Ovary (tissue), 9 donors: ENCODE measurements around the gene PHF21B. TPM values are rescaled to one million over a fixed set of nuclear protein-coding genes. Genes with fewer than 3 reads are reported as not detected.
A peak's percentile ranks its signal among the peaks of the same experiment; 100 is the strongest.

Source experiments
- DNase-seq, 5 donors: peaks; one replicate each; pipeline ENCODE4 v3.0.0-alpha.2; 2019 to 2020
- H3K27ac ChIP-seq, 2 donors: fragments of 200-600 bp; one replicate each; pipeline versions ENCODE4 v1.5.1 to v1.8.0; 2019 to 2022
- H3K27me3 ChIP-seq: fragments of 200-600 bp; one replicate; pipeline ENCODE4 v1.8.0; 2022
- H3K36me3 ChIP-seq: fragments of 200-600 bp; sonication (generic); one replicate; pipeline ENCODE4 v1.5.1; 2019
- H3K4me1 ChIP-seq: one replicate; pipeline ENCODE4 v1.8.1; 2013; ENCODE audit warnings: mild to moderate bottlenecking, moderate library complexity; ENCODE audit not compliant: insufficient read depth
- H3K4me3 ChIP-seq: fragments of 200-600 bp; sonication (generic); one replicate; pipeline ENCODE4 v1.5.1; 2017
- H3K9me3 ChIP-seq, 2 donors: fragments of 200-600 bp in 1 of 2; sonication (generic) in 1 of 2; one replicate each; pipeline versions ENCODE4 v1.5.1 to v1.8.1; 2013 to 2019; ENCODE audit warnings: mild to moderate bottlenecking in 1 of 2, moderate library complexity in 1 of 2
- EP300 ChIP-seq: sonication (generic); formaldehyde crosslinking; IDR thresholded peaks from one replicate; pipeline ENCODE4 v1.6.1; 2017; ENCODE audit warnings: antibody characterized with exemption
- POLR2A ChIP-seq: fragments of 450-650 bp; IDR thresholded peaks from one replicate; pipeline ENCODE4 v1.6.1; 2017; ENCODE audit warnings: antibody characterized with exemption, mild to moderate bottlenecking, moderate library complexity
- WGBS, 3 donors: extraction: QIAGEN DNeasy Blood & Tissue Kit in 1 of 3; methylation state at CpG; one replicate each; pipeline versions ENCODE4 v1.1.5 to v1.1.7; 2013 to 2017; 5-methylcytosine and 5-hydroxymethylcytosine counted together
- intact Hi-C, 4 donors: fragments of 100-400 bp; cut with DNase I; formaldehyde crosslinking; loops; one replicate each; pipeline versions ENCODE4 v1.11.0 to v1.15.1; 2022 to 2023
- polyA plus RNA-seq, 2 donors: library from polyadenylated mRNA; stranded (reverse); fragments of 200-250 nt in 1 of 2; fragments of 350-450 nt in 1 of 2; fragmentation: Illumina TruSeq in 1 of 2; extraction: RNeasy Lipid Tissue Mini Kit (QIAGEN cat#74804) in 1 of 2; gene quantifications; one replicate each; pipeline ENCODE4 v1.2.3, GENCODE V29; 2013 to 2014
- total RNA-seq, 7 donors: library from RNA; depleted of rRNA in 2 of 7; stranded (reverse); fragments of >200 nt in 2 of 7; fragmentation: NEBNext Ultra II Directional in 3 of 7; extraction: Animal tissue kit (Norgen Biotek cat#: 25700) in 3 of 7; gene quantifications; one replicate each; pipeline versions ENCODE4 v1.1.0 to v1.2.4, GENCODE V29; 2016 to 2023
- TF ChIP-seq, protein P1 (sequence below), 3 donors: fragments of 450-650 bp in 2 of 3; fragments of 200-600 bp in 1 of 3; IDR thresholded peaks; one replicate each; pipeline versions ENCODE4 v1.5.1 to v1.8.0; 2016 to 2022; ENCODE audit warnings: antibody characterized with exemption in 3 of 3, mild to moderate bottlenecking in 1 of 3
- donor health status: DM: no; HTN: no; CAD: no; lungs with moderate emphysema.
- donor health status: DM: no; HTN: no; CAD: no.
- donor health status: Bipolar disorder and iron deficiency.
- donor health status: DM: yes; HTN: yes; CAD: no.
- donor health status: DM: no; HTN: no; CAD: no.
- donor health status: DM: yes; HTN: yes; CAD: no.

The PHF21B gene
- total and polyA plus RNA-seq, 9 donors: 0.95 to 10.7 (median 6.4) TPM

DNA sequence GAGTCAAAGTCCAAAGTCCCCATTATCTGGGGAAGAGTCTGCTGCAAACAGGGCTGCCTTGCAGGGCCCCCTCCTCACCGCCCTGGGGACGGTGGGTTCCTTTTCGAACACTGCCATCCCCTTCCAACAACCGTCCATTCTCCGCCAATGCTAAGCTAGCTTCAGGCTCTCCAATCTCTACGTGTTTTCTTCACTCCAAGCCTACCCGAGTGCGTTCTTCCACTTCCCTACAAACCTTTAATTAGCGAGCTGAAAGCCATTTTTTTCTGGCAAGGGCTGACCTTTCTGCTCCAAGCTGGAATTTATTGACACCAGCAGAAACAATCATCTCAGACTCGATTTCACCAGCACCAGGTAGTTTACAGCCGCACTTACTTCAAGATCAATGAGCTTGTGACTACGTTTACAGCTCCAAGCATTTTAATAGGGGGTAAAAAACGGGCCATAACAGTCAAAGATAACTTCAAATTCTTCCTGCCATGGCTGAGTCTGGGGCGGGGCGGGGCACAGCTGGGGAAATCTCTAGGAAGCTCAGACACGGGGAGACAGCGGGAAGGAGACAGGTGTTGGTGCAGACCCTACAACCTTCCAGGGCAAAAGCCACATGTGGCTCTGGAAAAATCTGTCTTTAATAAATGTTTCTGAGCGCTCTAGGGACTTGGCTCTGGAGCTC is 82.2 kb downstream of the PHF21B start:
- Histone ChIP-seq H3K4me1 (peaks cover 11% of the 10 kb centered on the region), H3K27me3 (no peaks in the 10 kb centered on the region), H3K36me3 (no peaks in the 10 kb centered on the region), H3K4me3 (no peak overlapping the region), H3K27ac (no peak overlapping the region), H3K9me3 (no peaks in the 10 kb centered on the region)
- intact Hi-C loops: no loop called here
- peak in 1 of 5 donors; percentile 2 for DNase-seq
- 79 to 82% (median 80%) methylated on average over 18 of the region's 18 CpGs for WGBS, 3 donors
- TF ChIP-seq POLR2A (no peak), EP300 (no peak)
- TF ChIP-seq, protein P1, sequence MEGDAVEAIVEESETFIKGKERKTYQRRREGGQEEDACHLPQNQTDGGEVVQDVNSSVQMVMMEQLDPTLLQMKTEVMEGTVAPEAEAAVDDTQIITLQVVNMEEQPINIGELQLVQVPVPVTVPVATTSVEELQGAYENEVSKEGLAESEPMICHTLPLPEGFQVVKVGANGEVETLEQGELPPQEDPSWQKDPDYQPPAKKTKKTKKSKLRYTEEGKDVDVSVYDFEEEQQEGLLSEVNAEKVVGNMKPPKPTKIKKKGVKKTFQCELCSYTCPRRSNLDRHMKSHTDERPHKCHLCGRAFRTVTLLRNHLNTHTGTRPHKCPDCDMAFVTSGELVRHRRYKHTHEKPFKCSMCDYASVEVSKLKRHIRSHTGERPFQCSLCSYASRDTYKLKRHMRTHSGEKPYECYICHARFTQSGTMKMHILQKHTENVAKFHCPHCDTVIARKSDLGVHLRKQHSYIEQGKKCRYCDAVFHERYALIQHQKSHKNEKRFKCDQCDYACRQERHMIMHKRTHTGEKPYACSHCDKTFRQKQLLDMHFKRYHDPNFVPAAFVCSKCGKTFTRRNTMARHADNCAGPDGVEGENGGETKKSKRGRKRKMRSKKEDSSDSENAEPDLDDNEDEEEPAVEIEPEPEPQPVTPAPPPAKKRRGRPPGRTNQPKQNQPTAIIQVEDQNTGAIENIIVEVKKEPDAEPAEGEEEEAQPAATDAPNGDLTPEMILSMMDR (IDR thresholded peaks at IDR 0.05): no peak

DNA sequence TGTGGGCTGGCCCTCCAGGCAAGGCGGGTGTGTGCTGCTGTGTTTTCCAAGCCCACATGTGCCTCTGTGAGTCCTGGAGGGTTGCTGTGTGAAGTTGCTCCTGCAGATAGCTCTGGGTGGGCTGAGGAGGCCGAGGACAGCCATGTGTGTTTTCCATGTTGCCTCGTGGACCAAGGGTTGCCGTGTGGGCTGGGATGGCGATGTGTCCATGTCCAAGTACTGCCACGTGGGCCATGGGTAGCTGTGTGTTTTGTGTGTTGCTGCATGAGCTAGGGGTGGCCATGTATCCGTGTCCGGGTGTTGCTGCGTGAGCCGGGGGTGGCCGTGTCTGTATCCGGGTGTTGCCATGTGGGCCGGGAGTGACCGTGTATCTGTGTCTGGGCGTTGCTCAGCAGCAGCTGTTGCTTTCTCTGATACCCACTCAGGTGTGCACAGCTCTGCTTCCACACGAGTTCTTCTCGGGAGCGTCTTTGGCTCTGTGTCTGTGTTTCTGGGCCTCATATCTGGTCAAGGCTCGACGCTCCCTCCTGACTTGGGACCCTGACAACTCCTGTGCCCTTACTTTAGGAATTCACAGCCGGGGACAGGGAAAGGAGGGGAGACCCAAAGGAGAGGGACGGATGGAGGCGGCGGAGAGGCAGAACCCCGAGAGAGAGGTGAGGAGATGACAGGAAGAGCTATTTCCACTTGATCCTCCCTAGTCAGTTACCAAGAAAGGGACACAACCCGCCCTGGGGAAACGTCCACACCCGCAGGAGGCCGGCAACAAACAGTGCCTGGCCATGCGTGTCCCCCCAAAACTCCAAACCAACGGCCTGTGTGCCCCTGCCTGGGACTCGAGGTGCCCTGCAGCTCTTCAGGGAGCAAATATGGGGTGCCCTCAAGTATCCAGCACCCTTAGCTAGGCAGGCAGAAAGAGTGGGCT is 83.1 kb downstream of the PHF21B start:
- WGBS, 3 donors: 93% methylated on average over 32 of the region's 32 CpGs
- intact Hi-C loops: no loop called here
- Histone ChIP-seq H3K4me1 (peaks cover 7% of the 10 kb centered on the region), H3K9me3 (no peaks in the 10 kb centered on the region), H3K27me3 (no peaks in the 10 kb centered on the region), H3K36me3 (no peaks in the 10 kb centered on the region), H3K27ac (no peak overlapping the region), H3K4me3 (no peak overlapping the region)
- no peak for TF ChIP-seq POLR2A
- TF ChIP-seq, protein P1 (IDR thresholded peaks at IDR 0.05): no peak
- TF ChIP-seq EP300: no peak
- DNase-seq: peak in 1 of 5 donors; percentile 27

DNA sequence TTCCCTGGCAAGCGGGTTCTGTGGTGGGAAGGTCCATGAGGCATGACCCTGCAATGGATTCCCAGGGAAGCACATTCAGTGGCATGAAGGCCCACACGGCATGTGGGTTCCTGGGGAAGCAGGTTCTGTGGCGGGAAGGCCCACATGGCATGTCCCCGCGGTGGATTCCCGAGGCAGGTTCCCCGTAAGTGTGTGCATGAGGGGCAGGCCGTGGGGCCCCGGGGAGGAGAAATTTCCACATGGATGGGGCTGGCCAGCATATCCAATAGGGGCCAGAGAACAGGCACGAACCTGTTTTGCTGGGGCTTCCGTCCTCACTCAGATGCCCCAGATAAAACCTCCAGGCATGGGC is 83.7 kb downstream of the PHF21B start:
- H3K36me3 ChIP-seq: no peaks in the 10 kb centered on the region
- H3K9me3 ChIP-seq: no peaks in the 10 kb centered on the region
- DNase-seq: no peak
- intact Hi-C loops: no loop called here
- H3K27ac ChIP-seq: no peak overlapping the region
- no peaks in the 10 kb centered on the region for H3K27me3 ChIP-seq
- 89 to 98% (median 95%) methylated on average over 11 of the region's 11 CpGs for WGBS, 3 donors
- TF ChIP-seq, protein P1 (IDR thresholded peaks at IDR 0.05): no peak
- TF ChIP-seq EP300: no peak
- TF ChIP-seq POLR2A: no peak
- H3K4me1 ChIP-seq: peaks cover 4% of the 10 kb centered on the region
- no peak overlapping the region for H3K4me3 ChIP-seq

DNA sequence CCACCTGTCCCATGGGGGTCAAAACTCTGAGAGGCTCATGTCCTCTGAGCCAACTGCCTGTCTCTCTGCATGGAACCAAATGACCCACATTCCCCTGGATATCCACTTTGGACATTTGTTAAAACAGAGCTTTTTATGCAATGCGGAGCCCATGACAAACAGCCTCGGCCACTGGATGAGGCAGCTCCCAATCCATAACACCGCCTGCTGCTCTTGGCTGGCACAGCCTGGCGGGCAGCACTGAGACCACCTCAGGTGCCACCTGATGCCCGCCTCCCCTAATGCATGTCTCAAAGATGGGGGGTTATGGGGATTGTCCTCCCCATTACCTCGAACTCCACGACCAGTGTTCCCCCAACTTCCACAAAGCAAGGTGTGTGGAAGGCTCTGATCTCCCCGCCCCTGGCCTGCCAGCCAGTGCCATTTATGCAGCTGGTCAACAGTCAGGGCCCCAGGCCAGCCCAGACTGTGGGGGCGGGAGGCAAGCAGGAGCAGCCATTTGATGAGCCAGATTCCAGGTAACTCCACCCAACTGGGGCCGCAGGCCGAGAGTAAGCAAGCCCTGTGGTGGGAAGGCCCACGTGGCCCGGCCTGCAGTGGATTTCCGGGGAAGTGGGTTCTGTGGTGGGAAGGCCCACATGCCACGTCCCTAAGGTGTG is 84.2 kb downstream of the PHF21B start:
- intact Hi-C loops: no loop called here
- TF ChIP-seq, protein P1 (IDR thresholded peaks at IDR 0.05): no peak
- no peak for TF ChIP-seq EP300
- H3K27me3 ChIP-seq: no peaks in the 10 kb centered on the region
- H3K9me3 ChIP-seq: no peaks in the 10 kb centered on the region
- no peak overlapping the region for H3K4me3 ChIP-seq
- H3K27ac ChIP-seq: no peak overlapping the region
- H3K4me1 ChIP-seq: peaks cover 2% of the 10 kb centered on the region
- no peaks in the 10 kb centered on the region for H3K36me3 ChIP-seq
- 89 to 92% (median 90%) methylated on average over 13 to 15 of the region's 15 CpGs for WGBS, 3 donors
- peak in 1 of 5 donors; percentile 19 for DNase-seq
